GM23338 (cell line): Measurements from ENCODE around the gene ANKS1B. TPM values are rescaled to one million over a fixed set of nuclear protein-coding genes. Genes with fewer than 3 reads are reported as not detected.

Experiments
- ATAC-seq: fragments of 200-7000 bp; cut with Tn5 transposase; 3 replicates; pipeline ENCODE4 v1.9.1; 2020
- DNase-seq: peaks from one replicate; pipeline ENCODE4 v3.0.0-alpha.2; 2015; ENCODE audit warnings: low spot score
- H2AFZ ChIP-seq: fragments of 200-600 bp; sonication (generic); 2 replicates; pipeline ENCODE4 v1.8.0; 2016; ENCODE audit warnings: antibody characterized with exemption, mild to moderate bottlenecking, moderate library complexity
- H3F3A ChIP-seq: fragments of 200-600 bp; sonication (generic); replicated peaks from 2 replicates; pipeline ENCODE4 v1.8.0; 2017; ENCODE audit warnings: antibody characterized with exemption, mixed run types, low read depth
- H3K27ac ChIP-seq: fragments of 200-600 bp; sonication (generic); 2 replicates; pipeline ENCODE4 v1.6.1; 2016; ENCODE audit warnings: low read depth
- H3K27me3 ChIP-seq: fragments of 200-600 bp; sonication (generic); 2 replicates; pipeline ENCODE4 v1.8.0; 2016; ENCODE audit warnings: mild to moderate bottlenecking, mixed run types, moderate library complexity; ENCODE audit not compliant: insufficient read depth
- H3K36me3 ChIP-seq: fragments of 200-600 bp; sonication (generic); 2 replicates; pipeline ENCODE4 v1.8.0; 2016; ENCODE audit warnings: mild to moderate bottlenecking; ENCODE audit not compliant: insufficient read depth
- H3K4me1 ChIP-seq: fragments of 200-600 bp; sonication (generic); 2 replicates; pipeline ENCODE4 v1.8.0; 2016; ENCODE audit warnings: mild to moderate bottlenecking, moderate library complexity; ENCODE audit not compliant: insufficient read depth
- H3K4me2 ChIP-seq: fragments of 200-600 bp; sonication (generic); 2 replicates; pipeline ENCODE4 v1.7.1; 2017; ENCODE audit warnings: mixed run types
- H3K4me3 ChIP-seq: fragments of 200-600 bp; sonication (generic); 2 replicates; pipeline ENCODE4 v1.6.1; 2016; ENCODE audit warnings: mixed run types
- H3K79me2 ChIP-seq: fragments of 200-600 bp; sonication (generic); replicated peaks from 2 replicates; pipeline ENCODE4 v1.8.0; 2017; ENCODE audit warnings: mild to moderate bottlenecking; ENCODE audit not compliant: insufficient read depth
- H3K9me2 ChIP-seq: fragments of 200-600 bp; sonication (generic); 2 replicates; pipeline ENCODE4 v1.8.0; 2017; ENCODE audit not compliant: insufficient read depth
- H4K20me1 ChIP-seq: fragments of 200-600 bp; sonication (generic); replicated peaks from 2 replicates; pipeline ENCODE4 v1.8.0; 2017; ENCODE audit warnings: mild to moderate bottlenecking; ENCODE audit not compliant: insufficient read depth
- H3K27ac Mint-ChIP-seq: 2 replicates; pipeline ENCODE4 v1.8.0; 2020; ENCODE audit warnings: inconsistent platforms, mild to moderate bottlenecking, moderate library complexity, mixed read lengths
- H3K27me3 Mint-ChIP-seq: 3 replicates; pipeline ENCODE4 v1.8.0; 2022; ENCODE audit warnings: low read depth, mild to moderate bottlenecking, moderate library complexity, mixed read lengths, inconsistent platforms; ENCODE audit not compliant: insufficient read depth, poor library complexity
- H3K36me3 Mint-ChIP-seq: 3 replicates; pipeline ENCODE4 v1.8.0; 2021; ENCODE audit warnings: low read depth, mild to moderate bottlenecking, inconsistent platforms, moderate library complexity, mixed read lengths
- H3K4me1 Mint-ChIP-seq: 3 replicates; pipeline ENCODE4 v1.8.0; 2020; ENCODE audit warnings: mild to moderate bottlenecking, inconsistent platforms, mixed read lengths
- H3K4me3 Mint-ChIP-seq: 3 replicates; pipeline ENCODE4 v1.8.0; 2021; ENCODE audit warnings: moderate library complexity, mild to moderate bottlenecking, inconsistent platforms, mixed read lengths
- H3K9me3 Mint-ChIP-seq: 3 replicates; pipeline ENCODE4 v1.8.0; 2020; ENCODE audit warnings: moderate library complexity, mild to moderate bottlenecking, inconsistent platforms, mixed read lengths
- CTCF ChIP-seq, 2 experiments: fragments of 200-600 bp in 1 of 2; sonication (generic) in 1 of 2; conservative IDR thresholded peaks; 2 replicates each; pipeline versions ENCODE4 v1.5.1 to v1.6.1; 2016 to 2017; ENCODE audit warnings: antibody characterized with exemption in 2 of 2, low read depth in 2 of 2, mild to moderate bottlenecking in 2 of 2, moderate library complexity in 1 of 2
- EZH2 ChIP-seq: fragments of 200-600 bp; sonication (generic); IDR thresholded peaks from one replicate; pipeline ENCODE4 v1.8.0; 2017; ENCODE audit warnings: antibody characterized with exemption, mild to moderate bottlenecking, low read depth; ENCODE audit not compliant: unreplicated experiment
- JUNB ChIP-seq: IDR thresholded peaks from one replicate; pipeline ENCODE4 v1.6.1; 2016; ENCODE audit warnings: antibody characterized with exemption; ENCODE audit not compliant: unreplicated experiment
- STAT1 ChIP-seq: IDR thresholded peaks from one replicate; pipeline ENCODE4 v1.6.1; 2016; ENCODE audit warnings: antibody characterized with exemption; ENCODE audit not compliant: unreplicated experiment
- ZNF114 ChIP-seq: fragments of 250-450 bp; sonication (Bioruptor Pico); IDR thresholded peaks from 2 replicates; pipeline ENCODE4 v1.5.0; 2020; ENCODE audit warnings: mild to moderate bottlenecking, moderate library complexity
- ZNF331 ChIP-seq: fragments of 250-450 bp; sonication (Bioruptor Pico); IDR thresholded peaks from 2 replicates; pipeline ENCODE4 v1.5.0; 2020; ENCODE audit warnings: low read depth, mild to moderate bottlenecking, moderate library complexity
- polyA plus RNA-seq: library from polyadenylated mRNA; unstranded; fragments of >200 nt; fragmentation: Nextera tagmentation; extraction: Ambion mirVana; gene quantifications from 2 replicates; pipeline ENCODE4 v1.2.1, GENCODE V29; 2016
- total RNA-seq: library from RNA; depleted of rRNA; stranded (reverse); fragments of >200 nt; shearing (Covaris generic); gene quantifications from 2 replicates; pipeline ENCODE4 v1.2.3, GENCODE V29; 2014
- TF ChIP-seq, protein P1 (sequence below): IDR thresholded peaks from one replicate; pipeline ENCODE4 v1.6.1; 2018; ENCODE audit warnings: antibody characterized with exemption; ENCODE audit not compliant: unreplicated experiment
- TF ChIP-seq, protein P2 (sequence below): fragments of 250-450 bp; sonication (Bioruptor Pico); IDR thresholded peaks from 2 replicates; pipeline ENCODE4 v1.5.0; 2020; ENCODE audit warnings: mild to moderate bottlenecking, moderate library complexity

The ANKS1B gene
- total and polyA plus RNA-seq, 2 experiments from 2014 or later: 4.3 to 5.8 TPM

DNA sequence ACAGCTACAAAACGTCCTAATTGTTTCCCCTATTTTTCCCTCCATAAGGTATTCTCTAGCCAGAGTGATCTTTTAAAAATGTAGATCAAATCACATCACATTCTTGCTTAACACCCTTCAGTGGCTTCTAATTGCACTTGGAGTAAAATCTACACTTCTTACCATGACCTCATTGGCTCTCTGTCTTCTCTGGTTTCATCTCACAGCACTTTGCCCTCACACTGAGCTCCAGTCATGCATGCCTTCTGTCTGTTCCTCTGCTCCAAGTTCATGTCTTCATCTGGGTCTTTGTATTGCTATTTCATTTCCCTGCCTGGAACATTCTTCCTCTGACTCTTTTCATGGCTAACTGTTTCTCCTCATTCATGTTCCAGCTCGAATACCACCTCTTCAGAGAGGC, 557.6 kb downstream of the ANKS1B start:
- Histone ChIP-seq H3F3A (no peaks in the 10 kb centered on the region), H3K36me3 (no peaks in the 10 kb centered on the region), H4K20me1 (no peaks in the 10 kb centered on the region), H3K27me3 (no peaks in the 10 kb centered on the region), H3K4me1 (no peaks in the 10 kb centered on the region), H3K9me2 (no peaks in the 10 kb centered on the region), H3K79me2 (no peaks in the 10 kb centered on the region), H3K4me2 (no peak overlapping the region), H2AFZ (no peak overlapping the region), H3K27ac (no peak overlapping the region), H3K4me3 (no peak overlapping the region)
- H3K27ac Mint-ChIP-seq: no peak overlapping the region
- H3K9me3 Mint-ChIP-seq: no peaks in the 10 kb centered on the region
- no peak overlapping the region for H3K4me3 Mint-ChIP-seq
- peaks cover 2% of the 10 kb centered on the region for H3K27me3 Mint-ChIP-seq
- DNase-seq (no peak), ATAC-seq (no peak)
- H3K36me3 Mint-ChIP-seq: no peaks in the 10 kb centered on the region
- TF ChIP-seq STAT1 (no peak), ZNF114 (CRISPR knock-in tag) (no peak), CTCF (conservative IDR thresholded peaks at IDR 0.05; ENCODE audit: low read depth in 2 of 2) (no peak)
- TF ChIP-seq, protein P1, sequence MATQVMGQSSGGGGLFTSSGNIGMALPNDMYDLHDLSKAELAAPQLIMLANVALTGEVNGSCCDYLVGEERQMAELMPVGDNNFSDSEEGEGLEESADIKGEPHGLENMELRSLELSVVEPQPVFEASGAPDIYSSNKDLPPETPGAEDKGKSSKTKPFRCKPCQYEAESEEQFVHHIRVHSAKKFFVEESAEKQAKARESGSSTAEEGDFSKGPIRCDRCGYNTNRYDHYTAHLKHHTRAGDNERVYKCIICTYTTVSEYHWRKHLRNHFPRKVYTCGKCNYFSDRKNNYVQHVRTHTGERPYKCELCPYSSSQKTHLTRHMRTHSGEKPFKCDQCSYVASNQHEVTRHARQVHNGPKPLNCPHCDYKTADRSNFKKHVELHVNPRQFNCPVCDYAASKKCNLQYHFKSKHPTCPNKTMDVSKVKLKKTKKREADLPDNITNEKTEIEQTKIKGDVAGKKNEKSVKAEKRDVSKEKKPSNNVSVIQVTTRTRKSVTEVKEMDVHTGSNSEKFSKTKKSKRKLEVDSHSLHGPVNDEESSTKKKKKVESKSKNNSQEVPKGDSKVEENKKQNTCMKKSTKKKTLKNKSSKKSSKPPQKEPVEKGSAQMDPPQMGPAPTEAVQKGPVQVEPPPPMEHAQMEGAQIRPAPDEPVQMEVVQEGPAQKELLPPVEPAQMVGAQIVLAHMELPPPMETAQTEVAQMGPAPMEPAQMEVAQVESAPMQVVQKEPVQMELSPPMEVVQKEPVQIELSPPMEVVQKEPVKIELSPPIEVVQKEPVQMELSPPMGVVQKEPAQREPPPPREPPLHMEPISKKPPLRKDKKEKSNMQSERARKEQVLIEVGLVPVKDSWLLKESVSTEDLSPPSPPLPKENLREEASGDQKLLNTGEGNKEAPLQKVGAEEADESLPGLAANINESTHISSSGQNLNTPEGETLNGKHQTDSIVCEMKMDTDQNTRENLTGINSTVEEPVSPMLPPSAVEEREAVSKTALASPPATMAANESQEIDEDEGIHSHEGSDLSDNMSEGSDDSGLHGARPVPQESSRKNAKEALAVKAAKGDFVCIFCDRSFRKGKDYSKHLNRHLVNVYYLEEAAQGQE: no peak
- peaks cover 8% of the 10 kb centered on the region for H3K4me1 Mint-ChIP-seq

- no peaks in the 10 kb centered on the region for H3K36me3 ChIP-seq
- no peak overlapping the region for H3K27ac Mint-ChIP-seq
- H4K20me1 ChIP-seq: no peaks in the 10 kb centered on the region
- no peaks in the 10 kb centered on the region for H3F3A ChIP-seq
- H2AFZ ChIP-seq: no peak overlapping the region
- H3K27me3 ChIP-seq: no peaks in the 10 kb centered on the region
- DNase-seq (no peak), ATAC-seq (no peak)
- no peaks in the 10 kb centered on the region for H3K79me2 ChIP-seq
- H3K9me3 Mint-ChIP-seq: peaks cover 5% of the 10 kb centered on the region; the same call in 2 of the 3 replicates
- no peaks in the 10 kb centered on the region for H3K36me3 Mint-ChIP-seq
- no peak overlapping the region for H3K4me3 Mint-ChIP-seq
- no peak overlapping the region for H3K4me3 ChIP-seq
- H3K4me1 ChIP-seq: 0 out of 2 replicates have a peak, but pooled peaks cover 11% of the 10 kb centered on the region
- no peaks in the 10 kb centered on the region for H3K9me2 ChIP-seq
- H3K4me1 Mint-ChIP-seq: peaks cover 17% of the 10 kb centered on the region
- H3K27ac ChIP-seq: no peak overlapping the region
- no peak overlapping the region for H3K4me2 ChIP-seq
- peaks cover 4% of the 10 kb centered on the region for H3K27me3 Mint-ChIP-seq
- TF ChIP-seq EZH2 (no peak), STAT1 (no peak), JUNB (no peak), ZNF114 (CRISPR knock-in tag) (no peak), ZNF331 (no peak)
- TF ChIP-seq, protein P2, sequence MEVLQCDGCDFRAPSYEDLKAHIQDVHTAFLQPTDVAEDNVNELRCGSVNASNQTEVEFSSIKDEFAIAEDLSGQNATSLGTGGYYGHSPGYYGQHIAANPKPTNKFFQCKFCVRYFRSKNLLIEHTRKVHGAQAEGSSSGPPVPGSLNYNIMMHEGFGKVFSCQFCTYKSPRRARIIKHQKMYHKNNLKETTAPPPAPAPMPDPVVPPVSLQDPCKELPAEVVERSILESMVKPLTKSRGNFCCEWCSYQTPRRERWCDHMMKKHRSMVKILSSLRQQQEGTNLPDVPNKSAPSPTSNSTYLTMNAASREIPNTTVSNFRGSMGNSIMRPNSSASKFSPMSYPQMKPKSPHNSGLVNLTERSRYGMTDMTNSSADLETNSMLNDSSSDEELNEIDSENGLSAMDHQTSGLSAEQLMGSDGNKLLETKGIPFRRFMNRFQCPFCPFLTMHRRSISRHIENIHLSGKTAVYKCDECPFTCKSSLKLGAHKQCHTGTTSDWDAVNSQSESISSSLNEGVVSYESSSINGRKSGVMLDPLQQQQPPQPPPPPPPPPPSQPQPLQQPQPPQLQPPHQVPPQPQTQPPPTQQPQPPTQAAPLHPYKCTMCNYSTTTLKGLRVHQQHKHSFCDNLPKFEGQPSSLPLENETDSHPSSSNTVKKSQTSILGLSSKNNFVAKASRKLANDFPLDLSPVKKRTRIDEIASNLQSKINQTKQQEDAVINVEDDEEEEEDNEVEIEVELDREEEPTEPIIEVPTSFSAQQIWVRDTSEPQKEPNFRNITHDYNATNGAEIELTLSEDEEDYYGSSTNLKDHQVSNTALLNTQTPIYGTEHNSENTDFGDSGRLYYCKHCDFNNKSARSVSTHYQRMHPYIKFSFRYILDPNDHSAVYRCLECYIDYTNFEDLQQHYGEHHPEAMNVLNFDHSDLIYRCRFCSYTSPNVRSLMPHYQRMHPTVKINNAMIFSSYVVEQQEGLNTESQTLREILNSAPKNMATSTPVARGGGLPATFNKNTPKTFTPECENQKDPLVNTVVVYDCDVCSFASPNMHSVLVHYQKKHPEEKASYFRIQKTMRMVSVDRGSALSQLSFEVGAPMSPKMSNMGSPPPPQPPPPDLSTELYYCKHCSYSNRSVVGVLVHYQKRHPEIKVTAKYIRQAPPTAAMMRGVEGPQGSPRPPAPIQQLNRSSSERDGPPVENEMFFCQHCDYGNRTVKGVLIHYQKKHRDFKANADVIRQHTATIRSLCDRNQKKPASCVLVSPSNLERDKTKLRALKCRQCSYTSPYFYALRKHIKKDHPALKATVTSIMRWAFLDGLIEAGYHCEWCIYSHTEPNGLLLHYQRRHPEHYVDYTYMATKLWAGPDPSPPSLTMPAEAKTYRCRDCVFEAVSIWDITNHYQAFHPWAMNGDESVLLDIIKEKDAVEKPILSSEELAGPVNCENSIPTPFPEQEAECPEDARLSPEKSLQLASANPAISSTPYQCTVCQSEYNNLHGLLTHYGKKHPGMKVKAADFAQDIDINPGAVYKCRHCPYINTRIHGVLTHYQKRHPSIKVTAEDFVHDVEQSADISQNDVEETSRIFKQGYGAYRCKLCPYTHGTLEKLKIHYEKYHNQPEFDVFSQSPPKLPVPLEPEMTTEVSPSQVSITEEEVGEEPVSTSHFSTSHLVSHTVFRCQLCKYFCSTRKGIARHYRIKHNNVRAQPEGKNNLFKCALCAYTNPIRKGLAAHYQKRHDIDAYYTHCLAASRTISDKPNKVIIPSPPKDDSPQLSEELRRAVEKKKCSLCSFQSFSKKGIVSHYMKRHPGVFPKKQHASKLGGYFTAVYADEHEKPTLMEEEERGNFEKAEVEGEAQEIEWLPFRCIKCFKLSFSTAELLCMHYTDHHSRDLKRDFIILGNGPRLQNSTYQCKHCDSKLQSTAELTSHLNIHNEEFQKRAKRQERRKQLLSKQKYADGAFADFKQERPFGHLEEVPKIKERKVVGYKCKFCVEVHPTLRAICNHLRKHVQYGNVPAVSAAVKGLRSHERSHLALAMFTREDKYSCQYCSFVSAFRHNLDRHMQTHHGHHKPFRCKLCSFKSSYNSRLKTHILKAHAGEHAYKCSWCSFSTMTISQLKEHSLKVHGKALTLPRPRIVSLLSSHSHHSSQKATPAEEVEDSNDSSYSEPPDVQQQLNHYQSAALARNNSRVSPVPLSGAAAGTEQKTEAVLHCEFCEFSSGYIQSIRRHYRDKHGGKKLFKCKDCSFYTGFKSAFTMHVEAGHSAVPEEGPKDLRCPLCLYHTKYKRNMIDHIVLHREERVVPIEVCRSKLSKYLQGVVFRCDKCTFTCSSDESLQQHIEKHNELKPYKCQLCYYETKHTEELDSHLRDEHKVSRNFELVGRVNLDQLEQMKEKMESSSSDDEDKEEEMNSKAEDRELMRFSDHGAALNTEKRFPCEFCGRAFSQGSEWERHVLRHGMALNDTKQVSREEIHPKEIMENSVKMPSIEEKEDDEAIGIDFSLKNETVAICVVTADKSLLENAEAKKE (CRISPR knock-in tag): no peak
These were observed 566.4 kb downstream of the ANKS1B start for GRCh38 chr12:99418379-99418778.
